Stimulated activated CD4-positive, alpha-beta T cell treated with anti-CD3 and anti-CD28 coated beads, Interleukin-15, amount 100 ng/mL, for 48 hours (primary cell): Measurements from ENCODE around the gene DIPK2A.

Experiments used
- DNase-seq, 2 donors: peaks; one replicate each; pipeline ENCODE4 v3.0.0-alpha.2; 2020; ENCODE audit warnings: low read depth in 2 of 2

Gene DIPK2A

DNA sequence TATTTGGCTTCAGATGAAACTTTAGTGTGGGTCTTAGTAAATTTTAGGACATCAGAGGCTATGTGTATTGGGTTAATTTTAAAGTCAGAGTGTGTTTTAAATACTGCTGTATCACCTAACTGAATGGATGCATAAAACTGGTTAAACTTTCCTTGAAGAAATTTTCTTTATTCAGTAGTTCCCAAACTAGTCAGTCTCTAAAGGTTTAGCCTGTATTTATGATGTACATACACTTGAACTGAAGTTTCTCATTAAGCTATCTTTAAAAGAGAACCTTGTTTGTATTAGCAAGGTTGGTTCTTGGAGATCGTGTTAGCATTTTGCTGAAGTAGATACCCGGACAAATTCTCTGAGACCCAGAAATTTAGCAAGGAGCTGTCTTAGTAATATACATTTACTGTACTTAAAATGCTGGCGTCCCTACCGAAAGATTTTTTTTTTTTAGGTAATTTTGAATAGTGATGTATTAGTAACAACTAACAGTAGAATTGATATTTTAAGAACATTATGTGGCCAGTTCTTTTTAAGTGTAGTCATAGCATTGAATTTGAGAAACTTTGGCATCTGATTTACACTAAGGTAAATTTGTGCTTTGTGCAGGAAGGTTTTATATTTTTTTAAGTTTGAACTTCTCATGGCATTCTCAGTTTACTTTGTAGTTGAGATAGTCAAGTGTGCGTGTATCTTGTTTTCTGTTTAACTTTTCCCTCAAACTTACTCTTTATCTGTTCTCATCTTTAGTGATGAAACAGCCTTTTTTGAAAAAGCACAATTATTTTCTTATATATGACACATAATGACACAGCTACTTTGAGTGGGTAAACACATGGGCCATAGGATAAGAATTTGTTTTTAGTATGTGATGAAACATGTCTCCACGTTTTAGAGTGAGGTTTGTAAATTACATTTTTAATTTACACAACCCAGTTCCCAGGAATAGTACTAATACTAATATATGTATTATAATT lies 2.9 kb downstream of the DIPK2A start:
- DNase-seq: no peak

DNA sequence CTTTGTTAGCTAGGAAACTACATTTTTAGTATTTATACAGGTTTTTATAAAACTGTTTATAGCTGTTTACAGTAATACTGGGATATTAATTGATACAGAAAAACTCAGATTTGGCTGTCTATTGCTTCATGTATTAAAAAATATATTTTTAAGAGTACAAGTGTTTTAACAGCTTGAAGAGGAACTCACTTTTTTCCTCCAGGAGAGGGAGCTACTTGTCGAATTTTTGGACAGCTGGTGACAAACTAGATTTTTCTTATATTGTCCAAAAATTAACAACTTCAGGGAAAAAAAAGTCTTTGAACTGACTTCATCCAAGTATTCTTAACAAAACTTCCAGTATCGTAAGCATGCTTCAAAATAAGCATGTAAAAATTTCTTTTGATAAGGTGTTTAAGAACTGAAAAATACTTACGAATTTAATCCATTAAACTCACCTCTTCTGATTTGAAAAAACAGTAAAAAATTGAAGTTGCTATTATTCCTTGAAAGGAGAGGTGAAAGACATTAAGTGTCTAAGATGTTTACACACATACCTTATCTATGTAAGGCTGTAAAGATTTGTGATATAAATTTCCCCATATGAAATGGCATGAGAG lies 4.0 kb downstream of the DIPK2A start:
- no peak for DNase-seq

- DNase-seq: no peak
Observed at GRCh38 chr3:143977341-143978262, 6.0 kb downstream of the DIPK2A start.

- no peak for DNase-seq
Observed at GRCh38 chr3:143978263-143978631, 6.6 kb downstream of the DIPK2A start.

DNA sequence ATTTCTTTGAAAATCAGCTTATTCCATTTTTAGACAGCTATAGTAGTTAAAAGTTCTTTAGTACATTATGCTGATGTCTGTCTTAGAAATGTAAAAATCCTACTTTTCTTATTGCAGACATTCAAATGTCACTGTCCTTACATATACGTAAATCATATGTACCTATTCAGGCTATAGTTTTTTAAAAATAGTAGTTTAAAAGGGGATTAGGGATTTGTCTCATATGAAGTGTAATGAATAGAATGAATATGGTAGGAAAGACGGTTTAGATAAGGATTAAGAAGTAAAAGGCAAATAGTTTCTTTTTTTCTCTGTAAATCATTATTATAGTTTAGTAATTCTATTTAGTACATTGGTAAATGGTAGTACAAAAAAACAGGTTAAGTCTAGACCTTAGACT lies 7.4 kb downstream of the DIPK2A start:
- DNase-seq: no peak

DNA sequence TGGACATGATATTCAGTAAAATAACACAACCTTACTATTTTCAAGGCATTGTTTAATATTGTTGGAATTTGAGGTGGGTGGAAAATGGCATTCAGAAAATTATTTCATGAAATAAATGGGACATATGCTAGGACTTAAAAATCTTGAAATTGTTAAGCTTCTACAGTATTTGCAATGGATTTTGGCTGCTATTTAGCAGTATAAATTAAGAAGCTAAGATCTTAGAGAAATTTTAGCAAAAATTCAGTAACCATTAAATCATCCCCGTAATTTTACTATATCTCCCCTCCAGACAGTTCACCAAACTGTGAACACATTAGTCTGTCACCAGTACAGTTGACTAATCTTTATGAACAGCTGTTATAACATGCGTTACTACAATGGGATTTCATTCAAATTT lies 8.2 kb downstream of the DIPK2A start:
- DNase-seq: no peak

- no peak for DNase-seq
Observed at GRCh38 chr3:143988306-143988705, 16.7 kb downstream of the DIPK2A start.

DNA sequence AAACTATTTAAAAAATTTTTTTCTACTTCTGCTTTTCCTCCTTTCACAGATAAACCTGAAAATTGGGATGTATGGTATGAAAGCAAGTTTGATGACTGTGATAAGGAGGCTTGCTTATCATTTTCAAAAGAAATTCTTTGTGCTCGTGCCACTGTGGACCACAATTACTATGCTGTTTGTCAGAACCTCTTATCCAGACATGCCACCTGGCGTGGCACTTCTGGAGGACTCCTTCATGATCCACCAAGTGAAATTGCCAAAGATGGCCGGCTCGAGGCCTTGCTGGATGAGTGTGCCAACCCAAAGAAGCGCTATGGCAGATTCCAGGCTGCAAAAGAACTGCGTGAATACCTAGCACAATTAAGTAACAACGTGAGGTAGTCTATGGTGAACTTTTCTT lies 17.8 kb downstream of the DIPK2A start:
- DNase-seq: no peak

DNA sequence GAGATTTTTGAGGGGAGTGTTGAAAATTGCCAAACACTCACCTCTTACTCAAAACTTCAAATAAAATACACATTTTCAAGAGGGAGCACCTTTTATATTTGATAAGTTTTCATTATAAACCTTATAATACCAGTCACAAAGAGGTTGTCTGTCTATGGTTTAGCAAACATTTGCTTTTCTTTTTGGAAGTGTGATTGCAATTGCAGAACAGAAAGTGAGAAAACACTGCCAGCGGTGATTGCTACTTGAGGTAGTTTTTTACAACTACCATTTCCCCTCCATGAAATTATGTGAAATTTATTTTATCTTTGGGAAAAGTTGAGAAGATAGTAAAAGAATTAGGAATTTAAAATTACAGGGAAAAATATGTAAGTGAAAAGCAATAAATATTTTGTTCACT lies 20.1 kb downstream of the DIPK2A start:
- DNase-seq: no peak

GRCh38 chr3:143998266-143998665 lies 26.6 kb downstream of the DIPK2A start:
- DNase-seq: no peak

DNA sequence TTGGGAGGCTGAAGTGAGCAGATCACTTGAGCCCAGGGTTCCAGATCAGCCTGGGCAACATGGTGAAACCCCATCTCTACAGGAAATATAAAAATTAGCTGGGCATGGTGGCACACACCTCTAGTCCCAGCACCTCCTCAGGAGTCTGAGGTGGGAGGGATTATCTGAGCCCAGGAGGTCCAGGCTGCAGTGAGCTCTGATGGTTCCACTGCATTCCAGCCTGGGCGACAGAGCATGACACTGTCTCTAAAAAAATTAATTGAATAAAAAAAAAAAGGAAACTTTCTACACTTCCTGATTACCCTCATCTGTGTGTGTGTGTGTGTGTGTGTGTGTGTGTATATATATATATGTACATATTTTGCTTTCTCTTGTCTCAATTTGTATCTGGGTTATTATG lies 31.4 kb downstream of the DIPK2A start:
- DNase-seq: no peak

GRCh38 chr3:144010371-144010770 lies 38.7 kb downstream of the DIPK2A start:
- no peak for DNase-seq

DNA sequence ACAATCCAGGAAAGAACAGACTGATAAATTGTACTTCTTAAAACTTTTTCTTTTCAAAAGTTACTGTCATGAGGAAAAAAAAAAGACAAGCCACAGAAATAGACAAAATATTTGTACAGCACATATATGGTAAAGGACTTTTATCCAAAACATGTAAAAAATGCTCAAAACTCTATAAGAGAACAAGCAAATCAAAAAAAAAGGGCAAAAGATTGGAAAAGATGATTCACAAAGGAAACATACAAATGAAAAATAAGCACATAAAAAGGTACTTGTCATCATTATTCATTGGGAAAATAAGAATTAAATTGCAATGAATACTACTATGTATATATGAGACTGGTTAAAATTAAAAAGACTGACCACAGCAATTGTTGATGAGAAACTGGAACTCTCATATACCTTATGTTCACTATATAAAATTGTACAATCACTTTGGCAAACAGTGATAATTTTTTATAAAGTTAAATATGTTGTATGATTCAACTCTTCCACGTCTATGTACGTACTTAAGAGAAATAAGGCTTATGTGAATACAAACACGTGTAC lies 39.7 kb downstream of the DIPK2A start:
- DNase-seq: no peak

- DNase-seq: no peak
Observed at GRCh38 chr3:144015133-144015532, 43.5 kb downstream of the DIPK2A start.

- no peak for DNase-seq
Observed at GRCh38 chr3:144018776-144019175, 47.2 kb downstream of the DIPK2A start.
